NCI-H2029 treated with DMSO at 0.1 percent for 48 hours (cell line): ENCODE data around the gene TMEM239.

Experiments
- DNase-seq: peaks from one replicate; lab custom pipeline; 2025; lab: John Stamatoyannopoulos, UW

The TMEM239 gene

DNA sequence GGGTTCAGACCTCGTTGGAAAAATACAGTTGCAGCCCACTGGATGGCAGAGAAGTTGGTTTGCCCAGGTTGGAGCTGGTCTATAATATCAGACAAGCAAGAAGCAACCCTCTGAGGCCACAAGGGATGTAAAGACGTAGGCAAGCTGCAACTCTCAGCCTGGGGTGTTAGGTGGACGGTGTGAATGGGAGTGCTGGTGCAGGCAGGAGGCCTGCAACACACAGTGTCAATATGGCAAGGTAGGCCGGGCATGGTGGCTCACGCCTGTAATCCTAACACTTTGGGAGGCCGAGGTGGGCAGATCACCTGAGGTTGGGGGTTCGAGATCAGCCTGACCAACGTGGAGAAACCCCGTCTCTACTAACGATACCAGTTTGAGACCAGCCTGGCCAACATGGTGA is 34.9 kb downstream of the TMEM239 start:
- no peak for DNase-seq

DNA sequence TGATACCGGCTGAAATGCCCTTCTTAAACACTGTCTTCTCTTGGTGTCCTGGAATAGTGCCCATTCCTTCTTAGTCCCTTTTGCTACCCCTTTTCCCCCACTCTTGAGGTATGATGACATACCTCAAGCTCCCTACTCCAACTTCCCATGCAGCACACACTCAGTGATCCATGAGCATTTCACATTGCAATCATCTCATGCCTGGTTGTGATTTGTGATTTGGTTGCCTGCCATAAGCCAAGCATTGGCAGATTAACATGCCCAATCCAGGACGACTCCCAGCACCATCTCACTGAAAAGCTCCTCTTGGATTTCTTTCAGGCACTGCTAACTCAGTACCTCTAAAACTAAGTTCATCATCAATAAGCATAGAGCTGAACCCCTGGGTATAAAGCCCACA is 42.4 kb downstream of the TMEM239 start:
- no peak for DNase-seq

GRCh38 chr20:2859330-2860121 is 43.4 kb downstream of the TMEM239 start:
- DNase-seq = no peak

GRCh38 chr20:2864626-2865025 is 48.5 kb downstream of the TMEM239 start:
- DNase-seq = no peak

- DNase-seq = no peak
Observed at GRCh38 chr20:2865101-2865500, 48.9 kb downstream of the TMEM239 start.

- no peak for DNase-seq
Observed at GRCh38 chr20:2865630-2866029, 49.5 kb downstream of the TMEM239 start.

- DNase-seq = no peak
Observed at GRCh38 chr20:2866236-2866635, 50.1 kb downstream of the TMEM239 start.

GRCh38 chr20:2867081-2867864 is 51.1 kb downstream of the TMEM239 start:
- no peak for DNase-seq
